GM18505 (cell line): ENCODE measurements around the gene IGSF9.

Source experiments
- ATAC-seq: cut with Tn5 transposase; IDR thresholded peaks from one replicate; pipeline ENCODE4 v1.9.1; 2021; ENCODE audit not compliant: unreplicated experiment
- POLR2A ChIP-seq: IDR thresholded peaks from 4 replicates; pipeline ENCODE4 v1.6.1; 2011; ENCODE audit warnings: borderline replicate concordance; ENCODE audit not compliant: insufficient read depth, insufficient read length; ENCODE audit errors: extremely low read depth

The IGSF9 gene

GRCh38 chr1:159937054-159937750 lies 8.2 kb downstream of the IGSF9 start:
- no peak for ATAC-seq
- TF ChIP-seq POLR2A = no peak

GRCh38 chr1:159936273-159936904 lies 9.0 kb downstream of the IGSF9 start:
- TF ChIP-seq POLR2A = no peak
- no peak for ATAC-seq

DNA sequence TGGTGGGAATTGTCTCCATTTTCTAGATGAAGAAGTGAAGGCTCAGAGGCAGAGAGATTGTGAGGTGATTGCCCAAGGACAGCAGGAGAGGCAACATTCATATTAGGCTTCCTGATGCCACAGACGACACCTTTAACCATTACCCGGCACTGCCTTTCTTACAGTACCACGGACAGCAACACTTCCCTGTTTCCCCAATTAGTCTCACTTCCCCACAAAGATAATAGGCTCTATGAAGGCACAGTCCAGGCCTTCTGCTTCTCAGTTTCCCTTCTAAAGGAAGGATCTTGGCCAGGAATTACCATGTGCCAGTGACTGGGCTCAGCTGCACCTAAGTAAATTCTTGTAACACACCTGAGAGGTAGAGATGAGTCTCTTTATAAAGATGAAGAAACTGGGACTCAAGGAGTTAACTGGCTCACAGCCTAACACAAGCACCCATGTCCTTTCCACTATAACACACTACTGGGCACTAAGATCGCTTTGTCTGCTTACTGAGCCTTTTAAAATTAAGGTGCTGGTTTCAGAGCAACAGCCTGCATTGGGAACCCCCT lies 9.6 kb downstream of the IGSF9 start:
- no peak for ATAC-seq
- no peak for TF ChIP-seq POLR2A

DNA sequence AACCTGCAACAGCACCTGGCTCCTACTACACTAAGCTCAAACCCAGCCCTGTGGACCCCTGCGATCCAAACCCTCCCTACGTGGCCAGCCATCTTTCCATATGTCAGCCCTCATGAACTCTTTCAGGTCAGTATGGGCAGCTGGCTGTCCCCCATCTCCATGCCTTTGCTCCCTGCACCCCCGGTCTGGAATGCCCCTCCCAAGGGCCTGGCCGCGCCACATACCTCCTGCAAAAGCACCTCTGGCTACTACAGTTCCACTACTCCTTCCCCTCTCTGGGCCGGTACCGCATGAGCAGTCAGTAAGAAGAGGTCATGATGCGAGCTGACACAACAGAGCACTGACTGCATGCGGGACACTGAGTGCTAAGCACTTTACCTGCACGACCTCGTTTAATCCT lies 10.1 kb downstream of the IGSF9 start:
- no peak for TF ChIP-seq POLR2A
- ATAC-seq = no peak

GRCh38 chr1:159934136-159935039 lies 11.0 kb downstream of the IGSF9 start:
- no peak for TF ChIP-seq POLR2A
- ATAC-seq = no peak

DNA sequence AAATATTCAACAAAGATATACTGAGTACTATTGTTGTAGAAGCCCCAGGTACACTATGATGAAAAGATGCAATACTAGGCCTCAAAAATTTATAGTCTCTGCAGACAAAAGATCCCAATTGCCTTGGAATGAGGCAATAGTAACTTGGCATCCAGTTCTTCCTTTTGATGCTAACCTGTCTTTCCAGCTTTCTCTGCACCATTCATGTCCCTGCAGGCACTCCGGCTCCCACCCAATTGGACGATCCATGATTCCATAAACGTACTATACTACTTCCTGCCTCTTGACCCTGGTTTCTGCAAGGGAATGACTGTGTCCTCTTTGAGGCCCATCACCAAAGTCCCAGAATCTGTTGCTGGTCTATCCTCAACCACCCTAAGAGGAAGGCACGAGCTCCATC lies 12.1 kb downstream of the IGSF9 start:
- no peak for TF ChIP-seq POLR2A
- ATAC-seq = no peak

DNA sequence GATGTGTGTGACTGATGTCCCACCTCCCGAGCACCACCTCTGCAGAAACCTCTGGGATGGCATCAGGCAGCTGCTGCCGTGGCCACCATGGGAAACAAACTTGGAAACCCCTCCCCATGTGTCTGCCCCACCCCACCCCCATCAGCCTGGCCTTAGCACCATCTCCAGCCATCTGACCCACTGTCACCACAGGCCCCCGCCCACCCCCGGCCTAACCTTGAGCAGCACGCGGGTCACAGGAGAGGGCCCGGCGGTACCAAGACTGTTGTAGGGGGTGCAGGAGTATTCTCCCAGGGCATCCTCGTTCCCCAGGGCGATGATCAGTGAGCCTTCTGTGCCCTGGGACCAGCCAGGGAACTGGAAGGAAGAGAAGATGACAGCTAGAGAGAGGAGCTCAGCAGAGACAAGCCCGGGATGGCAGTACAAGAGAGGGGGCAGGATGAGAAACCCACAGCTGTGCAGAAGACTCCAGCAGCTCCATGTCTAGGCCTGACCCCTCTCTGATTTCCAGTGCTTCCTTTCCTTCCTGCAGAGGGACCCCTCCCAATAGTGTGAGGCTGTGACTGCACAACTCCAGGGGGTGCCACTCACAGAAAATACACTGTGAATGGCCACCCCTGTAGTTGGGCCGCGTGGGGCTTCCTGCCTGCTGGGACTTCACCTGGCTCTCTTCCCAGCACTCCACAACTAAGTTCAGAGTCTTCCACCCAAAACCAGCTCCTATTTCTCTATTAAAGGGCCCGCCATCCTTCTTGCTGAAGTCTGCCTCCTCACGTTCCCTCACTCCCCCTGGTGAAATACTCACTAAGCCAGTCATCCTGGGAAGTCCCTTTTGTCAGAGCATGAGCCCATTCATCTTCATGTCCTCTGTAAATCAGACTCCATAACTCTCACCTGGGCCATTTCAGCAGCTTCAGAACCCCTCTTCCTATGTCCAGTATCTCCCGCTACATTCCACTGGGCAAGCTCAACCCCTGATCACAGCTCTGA lies 12.8 kb downstream of the IGSF9 start:
- no peak for TF ChIP-seq POLR2A
- no peak for ATAC-seq

- no peak for ATAC-seq
- no peak for TF ChIP-seq POLR2A
These were observed 13.6 kb downstream of the IGSF9 start for GRCh38 chr1:159931795-159932173.

GRCh38 chr1:159931101-159931794 lies 14.2 kb downstream of the IGSF9 start:
- no peak for ATAC-seq
- no peak for TF ChIP-seq POLR2A

DNA sequence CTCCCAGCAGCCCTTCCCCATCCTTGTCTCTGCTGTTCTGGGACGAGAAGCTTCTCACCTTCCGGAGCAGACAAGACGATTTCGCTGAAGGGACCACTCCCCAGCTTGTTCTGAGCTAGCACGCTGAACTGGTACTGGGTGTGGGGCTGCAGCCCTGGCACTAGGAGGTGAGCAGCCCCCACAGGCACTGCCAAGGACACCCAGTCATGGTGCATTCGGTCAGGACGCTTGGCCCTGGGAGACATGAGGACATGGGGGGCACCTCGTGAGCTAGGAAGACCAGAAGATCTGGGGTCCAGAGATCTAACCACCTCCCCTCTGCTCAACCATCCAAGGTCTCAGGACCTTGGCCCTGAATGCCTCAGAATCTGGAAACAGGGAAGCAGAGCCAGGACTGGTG lies 14.8 kb downstream of the IGSF9 start:
- no peak for TF ChIP-seq POLR2A
- ATAC-seq = no peak

- no peak for TF ChIP-seq POLR2A
- no peak for ATAC-seq
These were observed 15.2 kb downstream of the IGSF9 start for GRCh38 chr1:159930216-159930615.

DNA sequence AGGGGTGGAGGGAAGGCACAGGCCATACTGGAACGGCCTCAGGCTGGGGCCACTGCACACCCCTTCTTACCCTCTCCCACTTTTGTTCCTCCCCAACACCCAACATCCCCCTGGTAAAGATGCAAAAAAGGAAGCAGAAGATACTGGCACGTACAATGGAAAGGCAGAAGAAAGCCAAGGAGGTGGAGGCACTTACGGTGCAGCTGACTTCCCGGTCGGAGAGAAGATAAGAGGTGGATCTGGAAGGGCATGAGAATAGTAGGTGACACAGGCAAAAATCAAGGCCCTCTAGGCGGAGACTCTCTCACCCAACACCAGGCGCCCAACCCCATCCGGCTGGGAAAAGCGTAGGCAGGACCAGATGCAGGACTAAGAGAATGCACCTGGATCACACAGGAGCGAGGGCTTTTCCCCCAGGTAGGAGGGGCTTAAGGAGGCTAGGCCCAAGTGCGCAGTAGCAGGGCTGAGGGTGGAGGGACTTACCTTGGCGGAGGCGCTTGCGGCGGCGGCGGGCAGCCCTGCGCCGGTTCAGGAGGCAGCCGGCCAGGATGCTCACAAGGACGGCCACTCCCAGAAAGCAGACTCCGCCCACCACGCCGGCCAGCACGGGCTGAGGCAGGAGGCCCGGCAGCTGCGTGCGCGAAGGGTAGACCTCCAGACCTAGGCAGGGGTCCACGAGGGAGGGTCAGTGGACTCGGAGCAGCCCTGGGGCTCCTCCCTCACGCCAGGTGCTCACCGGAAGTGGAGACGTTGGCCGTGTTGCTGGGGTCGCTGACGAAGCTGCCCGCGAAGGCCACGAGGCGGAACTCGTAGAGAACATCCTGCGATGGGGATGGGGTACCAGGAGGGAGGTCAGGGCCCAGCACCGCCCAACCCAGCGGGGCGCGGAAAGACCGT lies 16.0 kb downstream of the IGSF9 start:
- TF ChIP-seq POLR2A = no peak
- no peak for ATAC-seq
